Keratinocyte (primary cell): Measurements from ENCODE around the gene KCNC3. TPM values are rescaled to one million over a fixed set of nuclear protein-coding genes. Genes with fewer than 3 reads are reported as not detected.

Source experiments
- DNase-seq: peaks from one replicate; pipeline ENCODE4 v3.0.0-alpha.2; 2011; ENCODE audit warnings: low read depth, missing footprints, low spot score
- FAIRE-seq: peaks from 2 replicates; lab custom pipeline; 2011; peaks lifted over from hg19 to GRCh38; lab: Jason Lieb, UNC
- H2AFZ ChIP-seq: 2 replicates; pipeline ENCODE4 v1.6.0; 2012; ENCODE audit warnings: low read length, control low read depth, inconsistent platforms; ENCODE audit not compliant: control insufficient read depth
- H3K27ac ChIP-seq: 2 replicates; pipeline ENCODE4 v1.5.1; 2011; ENCODE audit warnings: low read length; ENCODE audit not compliant: control insufficient read depth, insufficient read depth
- H3K27me3 ChIP-seq: 3 replicates; pipeline ENCODE4 v1.6.0; 2011; ENCODE audit warnings: low read length; ENCODE audit not compliant: control insufficient read depth, insufficient read depth; ENCODE audit errors: extremely low read depth
- H3K36me3 ChIP-seq, 2 experiments: 2 replicates in 1 of 2; 3 replicates in 1 of 2; pipeline ENCODE4 v1.5.1; 2011; ENCODE audit warnings: low read length in 2 of 2, mild to moderate bottlenecking in 1 of 2; ENCODE audit not compliant: control insufficient read depth in 2 of 2, insufficient read depth in 2 of 2; ENCODE audit errors: extremely low read depth in 1 of 2
- H3K4me1 ChIP-seq: 3 replicates; pipeline ENCODE4 v1.5.1; 2011; ENCODE audit warnings: low read length; ENCODE audit not compliant: control insufficient read depth, insufficient read depth; ENCODE audit errors: extremely low read depth
- H3K4me2 ChIP-seq: 3 replicates; pipeline ENCODE4 v1.6.0; 2011; ENCODE audit warnings: low read depth, low read length; ENCODE audit not compliant: control insufficient read depth, insufficient read depth; ENCODE audit errors: extremely low read depth
- H3K4me3 ChIP-seq, 3 experiments: fragments of 200-600 bp in 1 of 3; sonication (generic) in 1 of 3; 2 replicates in 2 of 3; 3 replicates in 1 of 3; pipeline ENCODE4 v1.5.1; 2011 to 2016; ENCODE audit warnings: low read length in 3 of 3, mild to moderate bottlenecking in 3 of 3, control low read depth in 2 of 3, inconsistent platforms in 1 of 3, low read depth in 1 of 3, mixed read lengths in 1 of 3, mixed run types in 1 of 3, moderate library complexity in 1 of 3; ENCODE audit not compliant: control insufficient read depth in 2 of 3, insufficient read depth in 2 of 3; ENCODE audit errors: extremely low read depth in 1 of 3
- H3K79me2 ChIP-seq: 2 replicates; pipeline ENCODE4 v1.6.0; 2012; ENCODE audit warnings: low read length; ENCODE audit not compliant: control insufficient read depth, insufficient read depth
- H3K9ac ChIP-seq: 3 replicates; pipeline ENCODE4 v1.6.0; 2011; ENCODE audit warnings: low read length; ENCODE audit not compliant: control insufficient read depth, insufficient read depth; ENCODE audit errors: extremely low read depth
- H3K9me1 ChIP-seq: 3 replicates; pipeline ENCODE4 v1.6.0; 2011; ENCODE audit warnings: low read length; ENCODE audit not compliant: control insufficient read depth, insufficient read depth; ENCODE audit errors: extremely low read depth
- H3K9me3 ChIP-seq: 2 replicates; pipeline ENCODE4 v1.5.1; 2012; ENCODE audit warnings: low read depth, low read length; ENCODE audit not compliant: control insufficient read depth
- H4K20me1 ChIP-seq: 3 replicates; pipeline ENCODE4 v1.6.0; 2011; ENCODE audit warnings: low read length; ENCODE audit not compliant: control insufficient read depth, insufficient read depth; ENCODE audit errors: extremely low read depth
- EZH2 ChIP-seq: IDR thresholded peaks from one replicate; pipeline ENCODE4 v1.6.1; 2012; ENCODE audit warnings: inconsistent platforms, mild to moderate bottlenecking, low read length, moderate library complexity
- dilution Hi-C: fragments of 300-500 bp; cut with MboI; formaldehyde crosslinking; loops from one replicate; pipeline ENCODE4 v1.7.0; 2020; ENCODE audit warnings: low sequenced_read_pairs; ENCODE audit not compliant: extremely low pct_ligation_motif_present
- polyA plus RNA-seq, 5 experiments: library from polyadenylated mRNA; depleted of rRNA in 3 of 5; stranded (reverse) in 3 of 5; stranded (forward) in 1 of 5; unstranded in 1 of 5; fragments of >200 nt; gene quantifications; 1 replicate in 1 of 5; 2 replicates in 3 of 5; 3 replicates in 1 of 5; pipeline versions ENCODE4 v1.2.1 to v1.2.3, GENCODE V29; 2011 to 2012; ENCODE audit warnings: missing spikeins in 2 of 5, low read depth in 1 of 5, low replicate concordance in 1 of 5
- TF ChIP-seq, protein P1 (sequence below), 3 experiments: IDR thresholded peaks in 1 of 3; conservative IDR thresholded peaks in 1 of 3; optimal IDR thresholded peaks in 1 of 3; 2 replicates in 2 of 3; 3 replicates in 1 of 3; pipeline versions ENCODE3 to v1.5.1; 2011; ENCODE audit warnings: low read length in 3 of 3, mild to moderate bottlenecking in 3 of 3, moderate library complexity in 2 of 3, control low read depth in 1 of 3, inconsistent platforms in 1 of 3; ENCODE audit not compliant: insufficient read depth in 2 of 3; ENCODE audit errors: extremely low read depth in 1 of 3

KCNC3 gene
- polyA plus RNA-seq, 1 donor (not counting 4 experiments of a cell fraction or from before 2014, with no cell fraction given) = 0.01 TPM

DNA sequence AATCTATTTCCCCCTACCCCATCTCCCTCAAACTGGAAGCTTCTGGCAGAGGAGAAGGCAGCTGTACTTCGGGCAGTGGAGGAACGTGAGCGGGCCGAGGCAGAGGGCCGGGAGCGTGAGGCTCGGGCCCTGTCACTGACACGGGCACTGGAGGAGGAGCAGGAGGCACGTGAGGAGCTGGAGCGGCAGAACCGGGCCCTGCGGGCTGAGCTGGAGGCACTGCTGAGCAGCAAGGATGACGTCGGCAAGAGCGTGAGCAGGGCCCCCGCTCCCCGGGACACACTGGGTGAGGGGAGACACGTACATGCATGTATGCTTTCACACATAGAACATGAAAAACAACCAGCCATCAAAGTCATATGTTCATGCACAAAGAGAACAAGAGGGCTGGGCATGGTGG is 42.7 kb downstream of the KCNC3 start:
- no peaks in the 10 kb centered on the region for H4K20me1 ChIP-seq
- no peaks in the 10 kb centered on the region for H3K27me3 ChIP-seq
- no peaks in the 10 kb centered on the region for H3K36me3 ChIP-seq
- FAIRE-seq = no peak
- peaks cover 4% of the 10 kb centered on the region for H3K9me3 ChIP-seq
- no peak overlapping the region for H3K4me3 ChIP-seq
- H2AFZ ChIP-seq = no peak overlapping the region
- no peaks in the 10 kb centered on the region for H3K79me2 ChIP-seq
- no peak overlapping the region for H3K27ac ChIP-seq
- TF ChIP-seq, protein P1, sequence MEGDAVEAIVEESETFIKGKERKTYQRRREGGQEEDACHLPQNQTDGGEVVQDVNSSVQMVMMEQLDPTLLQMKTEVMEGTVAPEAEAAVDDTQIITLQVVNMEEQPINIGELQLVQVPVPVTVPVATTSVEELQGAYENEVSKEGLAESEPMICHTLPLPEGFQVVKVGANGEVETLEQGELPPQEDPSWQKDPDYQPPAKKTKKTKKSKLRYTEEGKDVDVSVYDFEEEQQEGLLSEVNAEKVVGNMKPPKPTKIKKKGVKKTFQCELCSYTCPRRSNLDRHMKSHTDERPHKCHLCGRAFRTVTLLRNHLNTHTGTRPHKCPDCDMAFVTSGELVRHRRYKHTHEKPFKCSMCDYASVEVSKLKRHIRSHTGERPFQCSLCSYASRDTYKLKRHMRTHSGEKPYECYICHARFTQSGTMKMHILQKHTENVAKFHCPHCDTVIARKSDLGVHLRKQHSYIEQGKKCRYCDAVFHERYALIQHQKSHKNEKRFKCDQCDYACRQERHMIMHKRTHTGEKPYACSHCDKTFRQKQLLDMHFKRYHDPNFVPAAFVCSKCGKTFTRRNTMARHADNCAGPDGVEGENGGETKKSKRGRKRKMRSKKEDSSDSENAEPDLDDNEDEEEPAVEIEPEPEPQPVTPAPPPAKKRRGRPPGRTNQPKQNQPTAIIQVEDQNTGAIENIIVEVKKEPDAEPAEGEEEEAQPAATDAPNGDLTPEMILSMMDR (optimal IDR thresholded peaks at IDR 0.05 in 1 of 3, IDR thresholded peaks at IDR 0.05 in 1 of 3, conservative IDR thresholded peaks at IDR 0.05 in 1 of 3; ENCODE audit: extremely low read depth in 1 of 3, insufficient read depth in 2 of 3, low read length in 3 of 3) = no peak
- dilution Hi-C loops = no loop called here
- H3K9me1 ChIP-seq = no peaks in the 10 kb centered on the region
- no peak overlapping the region for H3K4me2 ChIP-seq
- no peak overlapping the region for H3K9ac ChIP-seq
- H3K4me1 ChIP-seq = no peaks in the 10 kb centered on the region
- DNase-seq = no peak

DNA sequence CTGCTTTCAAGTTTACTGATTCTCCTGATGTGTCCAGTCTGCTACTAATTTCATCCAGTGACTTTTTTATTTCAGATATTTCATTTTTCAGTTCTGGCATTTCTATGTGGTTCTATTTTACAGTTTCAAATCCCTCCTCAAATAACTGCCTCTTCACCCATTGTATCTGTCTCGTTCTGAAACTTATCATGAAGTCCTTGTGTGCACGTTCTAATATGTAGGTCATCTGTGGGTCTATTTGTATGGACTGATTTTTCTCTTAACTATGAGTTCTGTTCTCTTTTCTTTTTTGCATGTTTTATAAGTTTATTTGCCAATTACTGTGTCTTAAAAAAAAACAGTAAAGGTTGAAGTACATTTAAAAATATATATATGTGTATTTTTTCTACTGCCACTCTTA is 43.3 kb downstream of the KCNC3 start:
- Histone ChIP-seq H3K4me2 (no peak overlapping the region), H3K27ac (no peak overlapping the region), H3K9me1 (no peaks in the 10 kb centered on the region), H3K36me3 (no peaks in the 10 kb centered on the region), H3K27me3 (no peaks in the 10 kb centered on the region), H3K79me2 (no peaks in the 10 kb centered on the region), H3K9ac (no peak overlapping the region), H3K4me3 (no peak overlapping the region), H2AFZ (no peak overlapping the region), H4K20me1 (no peaks in the 10 kb centered on the region), H3K9me3 (peaks cover 4% of the 10 kb centered on the region), H3K4me1 (no peaks in the 10 kb centered on the region)
- TF ChIP-seq, protein P1 (optimal IDR thresholded peaks at IDR 0.05 in 1 of 3, IDR thresholded peaks at IDR 0.05 in 1 of 3, conservative IDR thresholded peaks at IDR 0.05 in 1 of 3; ENCODE audit: extremely low read depth in 1 of 3, insufficient read depth in 2 of 3, low read length in 3 of 3) = no peak
- TF ChIP-seq EZH2 = no peak
- no peak for FAIRE-seq
- dilution Hi-C loops = no loop called here
- DNase-seq = no peak
